Left ventricle myocardium inferior (tissue), 1 donor: Measurements from ENCODE around the gene AKAP6. TPM values are rescaled to one million over a fixed set of nuclear protein-coding genes. Genes with fewer than 3 reads are reported as not detected.

Experiments
- DNase-seq: peaks from one replicate; pipeline ENCODE4 v3.0.0-alpha.2; 2020
- H3K27ac ChIP-seq: fragments of 200-600 bp; replicated peaks from 2 replicates; pipeline ENCODE4 v1.8.0; 2021
- H3K27me3 ChIP-seq: fragments of 200-600 bp; 2 replicates; pipeline ENCODE4 v1.8.0; 2021; ENCODE audit warnings: low read depth
- H3K36me3 ChIP-seq: fragments of 200-600 bp; 2 replicates; pipeline ENCODE4 v1.8.0; 2021
- H3K4me1 ChIP-seq: fragments of 200-600 bp; 2 replicates; pipeline ENCODE4 v1.8.0; 2021
- H3K4me3 ChIP-seq: fragments of 200-600 bp; 2 replicates; pipeline ENCODE4 v1.8.0; 2021; ENCODE audit warnings: mild to moderate bottlenecking, moderate library complexity
- H3K9me3 ChIP-seq: fragments of 200-600 bp; replicated peaks from 2 replicates; pipeline ENCODE4 v1.8.0; 2021
- intact Hi-C: fragments of 100-400 bp; cut with micrococcal nuclease; formaldehyde crosslinking; loops from one replicate; pipeline ENCODE4 v1.11.0; 2022
- total RNA-seq: library from RNA; stranded (reverse); fragmentation: NEBNext Ultra II Directional; extraction: Animal tissue kit (Norgen Biotek cat#: 25700); gene quantifications from one replicate; pipeline ENCODE4 v1.2.1, GENCODE V29; 2021
- TF ChIP-seq, protein P1 (sequence below): fragments of 200-600 bp; IDR thresholded peaks from 2 replicates; pipeline ENCODE4 v1.8.0; 2021; ENCODE audit warnings: antibody characterized with exemption, mild to moderate bottlenecking, borderline replicate concordance
- donor health status: DM: no; HTN: yes; CAD: no; lungs with severe emphysema.

Gene AKAP6
- total RNA-seq, 1 donor from 2014 or later, result 218 TPM

DNA sequence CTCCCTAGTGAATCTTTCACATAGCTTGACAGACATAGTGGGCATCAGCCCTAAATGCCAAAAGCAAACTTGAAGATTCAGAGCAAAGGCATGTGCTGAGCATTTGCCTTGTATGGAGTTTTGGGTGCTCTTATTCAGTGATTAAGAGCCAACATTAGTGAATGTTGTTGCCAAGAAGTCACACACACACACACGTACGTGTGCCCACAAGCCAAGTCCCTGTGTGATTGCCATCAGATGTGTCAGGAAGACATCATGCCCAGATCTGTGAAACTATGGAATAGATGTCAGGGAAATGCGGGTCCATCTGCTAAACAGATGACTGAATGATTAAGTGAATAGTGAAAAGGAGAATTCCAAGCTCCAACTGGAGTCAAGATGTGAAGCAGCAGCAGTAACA is 149.0 kb downstream of the AKAP6 start:
- TF ChIP-seq, protein P1, sequence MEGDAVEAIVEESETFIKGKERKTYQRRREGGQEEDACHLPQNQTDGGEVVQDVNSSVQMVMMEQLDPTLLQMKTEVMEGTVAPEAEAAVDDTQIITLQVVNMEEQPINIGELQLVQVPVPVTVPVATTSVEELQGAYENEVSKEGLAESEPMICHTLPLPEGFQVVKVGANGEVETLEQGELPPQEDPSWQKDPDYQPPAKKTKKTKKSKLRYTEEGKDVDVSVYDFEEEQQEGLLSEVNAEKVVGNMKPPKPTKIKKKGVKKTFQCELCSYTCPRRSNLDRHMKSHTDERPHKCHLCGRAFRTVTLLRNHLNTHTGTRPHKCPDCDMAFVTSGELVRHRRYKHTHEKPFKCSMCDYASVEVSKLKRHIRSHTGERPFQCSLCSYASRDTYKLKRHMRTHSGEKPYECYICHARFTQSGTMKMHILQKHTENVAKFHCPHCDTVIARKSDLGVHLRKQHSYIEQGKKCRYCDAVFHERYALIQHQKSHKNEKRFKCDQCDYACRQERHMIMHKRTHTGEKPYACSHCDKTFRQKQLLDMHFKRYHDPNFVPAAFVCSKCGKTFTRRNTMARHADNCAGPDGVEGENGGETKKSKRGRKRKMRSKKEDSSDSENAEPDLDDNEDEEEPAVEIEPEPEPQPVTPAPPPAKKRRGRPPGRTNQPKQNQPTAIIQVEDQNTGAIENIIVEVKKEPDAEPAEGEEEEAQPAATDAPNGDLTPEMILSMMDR, result no peak
- H3K27me3 ChIP-seq, result no peaks in the 10 kb centered on the region
- no peaks in the 10 kb centered on the region for H3K36me3 ChIP-seq
- DNase-seq, result no peak
- H3K4me3 ChIP-seq, result no peak overlapping the region
- H3K9me3 ChIP-seq, result no peaks in the 10 kb centered on the region
- intact Hi-C loops, result loop anchor here (10.0 kb wide), 1 partner anchor 393 kb away; no protein-coding TSS in a partner anchor
- no peak overlapping the region for H3K27ac ChIP-seq
- peaks cover 65% of the 10 kb centered on the region for H3K4me1 ChIP-seq

DNA sequence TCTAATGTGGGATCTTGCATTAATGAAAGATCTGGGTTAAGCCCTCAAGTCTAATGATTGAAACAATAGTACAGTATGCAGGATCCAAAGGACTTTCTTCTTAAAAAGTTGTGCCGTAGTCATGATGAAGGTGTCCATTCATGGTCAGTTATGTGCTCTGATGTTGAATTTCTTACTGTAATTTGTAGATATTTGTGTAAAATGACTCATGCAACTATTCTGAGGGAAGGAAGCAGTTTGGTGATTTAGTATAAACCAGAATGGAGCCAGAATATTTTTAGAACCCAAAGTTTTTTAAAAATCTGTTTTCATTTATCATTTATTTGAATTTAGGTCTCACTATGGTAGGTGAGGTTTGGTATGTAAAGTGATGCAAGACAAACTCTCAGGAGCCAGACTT is 151.2 kb downstream of the AKAP6 start:
- TF ChIP-seq, protein P1, result no peak
- H3K36me3 ChIP-seq, result no peaks in the 10 kb centered on the region
- no peaks in the 10 kb centered on the region for H3K9me3 ChIP-seq
- intact Hi-C loops, result no loop called here
- H3K4me1 ChIP-seq, result peaks cover 52% of the 10 kb centered on the region
- no peak overlapping the region for H3K4me3 ChIP-seq
- no peaks in the 10 kb centered on the region for H3K27me3 ChIP-seq
- no peak for DNase-seq
- no peak overlapping the region for H3K27ac ChIP-seq

DNA sequence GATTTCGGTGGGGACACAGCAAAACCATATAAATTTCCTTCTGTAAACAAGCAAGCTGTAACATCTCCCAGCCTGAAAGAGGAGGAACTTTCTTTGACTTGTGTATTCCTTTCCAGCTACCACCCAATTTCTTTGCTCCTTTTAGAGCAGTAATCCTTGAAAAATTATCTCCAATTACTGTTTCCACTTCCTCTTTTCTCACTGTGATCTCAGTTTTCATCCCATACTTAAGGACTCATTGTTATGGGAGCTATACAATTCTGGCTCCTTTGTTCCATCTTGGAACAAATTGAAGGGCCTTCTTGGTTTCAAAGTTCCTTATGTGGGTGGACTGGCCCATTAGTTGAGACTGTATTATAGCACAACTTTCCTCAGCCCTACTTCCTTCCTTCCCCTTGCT is 152.6 kb downstream of the AKAP6 start:
- intact Hi-C loops, result no loop called here
- DNase-seq, result no peak
- H3K27ac ChIP-seq, result no peak overlapping the region
- TF ChIP-seq, protein P1, result no peak
- H3K36me3 ChIP-seq, result no peaks in the 10 kb centered on the region
- peaks cover 7% of the 10 kb centered on the region for H3K9me3 ChIP-seq
- peaks cover 43% of the 10 kb centered on the region for H3K4me1 ChIP-seq
- no peak overlapping the region for H3K4me3 ChIP-seq
- H3K27me3 ChIP-seq, result no peaks in the 10 kb centered on the region

DNA sequence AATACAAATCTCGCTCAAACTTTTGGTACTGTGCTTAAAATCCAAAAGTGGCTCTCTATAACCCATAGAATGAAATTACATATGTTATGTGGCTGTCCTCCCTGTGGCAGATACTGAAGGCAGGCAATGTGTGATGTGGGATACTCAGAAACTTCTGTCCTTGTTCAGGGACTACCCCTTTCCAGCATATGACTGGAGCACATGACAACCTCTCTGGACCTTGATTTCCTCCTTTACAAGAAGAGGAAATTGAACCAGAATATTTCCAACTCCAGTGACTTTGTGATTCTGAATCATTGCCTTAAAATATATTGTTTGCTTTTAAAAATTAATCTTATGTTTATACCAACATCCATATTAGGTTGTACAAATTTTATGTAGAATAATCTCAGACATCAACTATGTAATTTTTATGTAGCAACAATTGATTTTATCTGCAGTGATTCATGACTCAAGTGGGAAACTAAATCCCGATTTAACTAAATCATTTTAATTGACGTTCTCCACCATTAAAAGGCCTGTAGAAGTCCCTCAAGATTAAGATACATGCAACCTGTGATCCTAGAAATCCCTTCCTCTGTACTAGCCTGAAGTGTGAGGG is 162.4 kb downstream of the AKAP6 start:
- Histone ChIP-seq H3K36me3 (no peaks in the 10 kb centered on the region), H3K27ac (peak overlapping the region; percentile 90), H3K27me3 (no peaks in the 10 kb centered on the region), H3K9me3 (no peaks in the 10 kb centered on the region), H3K4me3 (no peak overlapping the region), H3K4me1 (peaks cover 53% of the 10 kb centered on the region)
- DNase-seq, result no peak
- intact Hi-C loops, result no loop called here
- TF ChIP-seq, protein P1, result no peak

DNA sequence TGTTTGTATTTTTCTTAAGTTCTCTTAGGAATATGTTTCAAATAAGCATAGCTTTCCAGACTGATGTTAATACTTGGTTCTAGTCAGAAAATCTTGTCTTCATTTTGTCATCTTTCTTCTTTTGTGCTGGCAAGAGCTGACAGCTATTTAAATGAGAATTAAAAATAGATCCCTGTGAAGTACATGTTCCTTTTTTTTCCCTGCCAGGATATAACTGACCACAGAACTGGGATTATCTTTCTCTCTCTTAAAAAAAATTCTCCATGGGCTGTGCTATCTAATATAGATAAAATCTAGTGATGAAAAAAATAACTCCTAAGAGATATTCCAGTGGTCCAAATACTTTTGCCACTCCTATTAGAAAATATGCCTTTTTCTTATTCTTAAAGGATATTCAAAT is 163.4 kb downstream of the AKAP6 start:
- peak overlapping the region; percentile 90 for H3K27ac ChIP-seq

More for the DNA sequence above, 163.4 kb downstream of the AKAP6 start:
- Histone ChIP-seq H3K4me1 (peaks cover 53% of the 10 kb centered on the region), H3K27me3 (no peaks in the 10 kb centered on the region), H3K9me3 (no peaks in the 10 kb centered on the region), H3K36me3 (no peaks in the 10 kb centered on the region), H3K4me3 (no peak overlapping the region)
- DNase-seq, result no peak
- intact Hi-C loops, result no loop called here
- TF ChIP-seq, protein P1, result no peak
